Activated CD8-positive, alpha-beta T cell treated with anti-CD3 and anti-CD28 coated beads for 36 hours (primary cell): ENCODE data around the gene RBMS2. TPM values are rescaled to one million over a fixed set of nuclear protein-coding genes. Genes with fewer than 3 reads are reported as not detected.

ENCODE experiments used
- ATAC-seq: fragments of 200-7000 bp; cut with Tn5 transposase; one replicate; pipeline ENCODE4 v1.10.0; 2021; ENCODE audit warnings: mild to moderate bottlenecking, moderate library complexity
- CTCF ChIA-PET: fragments of 350-600 bp; sonication (Branson Sonifier 250); formaldehyde crosslinking; loops from one replicate; lab custom pipeline; 2021; ENCODE audit warnings: antibody characterized with exemption; lab: Charles Lee
- POLR2A ChIA-PET: fragments of 350-600 bp; sonication (Branson Sonifier 250); formaldehyde crosslinking; loops from one replicate; lab custom pipeline; 2021; ENCODE audit warnings: antibody characterized with exemption; lab: Charles Lee
- DNase-seq: peaks from one replicate; pipeline ENCODE4 v3.0.0-alpha.2; 2020
- H3K27ac Mint-ChIP-seq: one replicate; pipeline ENCODE4 v1.8.0; 2021; ENCODE audit warnings: mild to moderate bottlenecking, mixed read lengths
- H3K27me3 Mint-ChIP-seq: one replicate; pipeline ENCODE4 v1.8.0; 2021; ENCODE audit warnings: mixed read lengths
- H3K36me3 Mint-ChIP-seq: one replicate; pipeline ENCODE4 v1.8.0; 2021; ENCODE audit warnings: low read depth, mixed read lengths
- H3K4me1 Mint-ChIP-seq: one replicate; pipeline ENCODE4 v1.8.0; 2021; ENCODE audit warnings: low read depth, mixed read lengths
- H3K4me3 Mint-ChIP-seq: one replicate; pipeline ENCODE4 v1.8.0; 2021; ENCODE audit warnings: mild to moderate bottlenecking, moderate library complexity, mixed read lengths
- H3K9me3 Mint-ChIP-seq: one replicate; pipeline ENCODE4 v1.8.0; 2021; ENCODE audit warnings: mixed read lengths
- intact Hi-C: fragments of 100-400 bp; cut with micrococcal nuclease; formaldehyde crosslinking; loops from one replicate; pipeline ENCODE4 v1.10.0; 2022
- total RNA-seq, 2 experiments: library from RNA; stranded (reverse); gene quantifications; one replicate each; pipeline ENCODE4 v1.2.3, GENCODE V29; 2021
- TF ChIP-seq, protein P1 (sequence below): fragments of 200-600 bp; IDR thresholded peaks from one replicate; pipeline ENCODE4 v1.8.0; 2022; ENCODE audit warnings: antibody characterized with exemption, mild to moderate bottlenecking

RBMS2 gene
- total RNA-seq, 2 experiments from 2014 or later, result 2.8 to 3.1 TPM

DNA sequence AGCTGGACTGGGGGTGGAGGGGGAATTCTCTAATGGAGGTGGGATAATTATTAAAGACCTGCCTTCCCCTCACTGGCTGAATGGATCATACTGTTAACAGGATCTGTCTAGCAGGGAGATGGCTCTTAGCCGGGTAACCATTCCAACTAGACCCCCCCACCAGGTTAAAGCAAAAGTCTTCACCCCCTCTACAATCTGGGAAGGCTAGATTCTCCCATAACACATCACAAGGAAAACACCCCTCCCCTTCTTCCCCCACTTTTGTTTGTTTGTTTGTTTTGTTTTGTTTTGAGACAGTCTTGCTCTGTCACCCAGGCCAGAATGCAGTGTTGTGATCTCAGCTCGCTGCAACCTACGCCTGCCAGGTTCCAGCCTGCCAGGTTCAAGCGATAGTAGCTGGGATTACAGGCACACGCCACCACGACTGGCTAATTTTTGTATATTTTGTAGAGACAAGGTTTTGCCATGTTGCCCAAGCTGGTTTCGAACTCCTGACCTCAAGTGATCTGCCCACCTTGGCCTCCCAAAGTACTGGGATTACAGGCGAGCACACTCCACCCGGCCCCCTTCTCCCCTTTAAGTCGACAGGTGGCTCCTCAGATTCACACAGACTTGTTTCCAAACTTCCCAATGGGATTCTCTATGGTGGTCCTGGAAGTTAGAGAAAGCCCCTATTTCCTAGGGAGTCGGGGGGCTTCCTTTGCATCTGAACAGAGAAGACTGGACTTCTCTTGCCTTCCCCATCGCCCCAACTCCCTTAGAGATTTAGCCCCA is 112.0 kb downstream of the RBMS2 start:
- no peaks in the 10 kb centered on the region for H3K9me3 Mint-ChIP-seq
- peak overlapping the region; percentile 85 for H3K27ac Mint-ChIP-seq
- peaks cover 63% of the 10 kb centered on the region for H3K4me1 Mint-ChIP-seq
- CTCF ChIA-PET, result interaction anchor here (0.7 to 3.7 kb wide), 6 partner anchors 9 to 119 kb away, joined by 3 to 27 read pairs (median 3); no protein-coding TSS in a partner anchor
- DNase-seq (peak; percentile 32), ATAC-seq (no peak)
- peak overlapping the region; percentile 91 for H3K4me3 Mint-ChIP-seq
- POLR2A ChIA-PET, result interaction anchor here (0.9 to 9.6 kb wide), 4 partner anchors 12 to 92 kb away, joined by 4 to 95 read pairs (median 34); partner anchors contain the start of genes ATP5F1B, NACA and PTGES3
- intact Hi-C loops, result loop anchor here (10.0 kb wide), 1 partner anchor 361 kb away; a partner anchor contains a TSS
- peaks cover 17% of the 10 kb centered on the region for H3K36me3 Mint-ChIP-seq
- TF ChIP-seq, protein P1, sequence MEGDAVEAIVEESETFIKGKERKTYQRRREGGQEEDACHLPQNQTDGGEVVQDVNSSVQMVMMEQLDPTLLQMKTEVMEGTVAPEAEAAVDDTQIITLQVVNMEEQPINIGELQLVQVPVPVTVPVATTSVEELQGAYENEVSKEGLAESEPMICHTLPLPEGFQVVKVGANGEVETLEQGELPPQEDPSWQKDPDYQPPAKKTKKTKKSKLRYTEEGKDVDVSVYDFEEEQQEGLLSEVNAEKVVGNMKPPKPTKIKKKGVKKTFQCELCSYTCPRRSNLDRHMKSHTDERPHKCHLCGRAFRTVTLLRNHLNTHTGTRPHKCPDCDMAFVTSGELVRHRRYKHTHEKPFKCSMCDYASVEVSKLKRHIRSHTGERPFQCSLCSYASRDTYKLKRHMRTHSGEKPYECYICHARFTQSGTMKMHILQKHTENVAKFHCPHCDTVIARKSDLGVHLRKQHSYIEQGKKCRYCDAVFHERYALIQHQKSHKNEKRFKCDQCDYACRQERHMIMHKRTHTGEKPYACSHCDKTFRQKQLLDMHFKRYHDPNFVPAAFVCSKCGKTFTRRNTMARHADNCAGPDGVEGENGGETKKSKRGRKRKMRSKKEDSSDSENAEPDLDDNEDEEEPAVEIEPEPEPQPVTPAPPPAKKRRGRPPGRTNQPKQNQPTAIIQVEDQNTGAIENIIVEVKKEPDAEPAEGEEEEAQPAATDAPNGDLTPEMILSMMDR, result no peak
- H3K27me3 Mint-ChIP-seq, result no peaks in the 10 kb centered on the region

DNA sequence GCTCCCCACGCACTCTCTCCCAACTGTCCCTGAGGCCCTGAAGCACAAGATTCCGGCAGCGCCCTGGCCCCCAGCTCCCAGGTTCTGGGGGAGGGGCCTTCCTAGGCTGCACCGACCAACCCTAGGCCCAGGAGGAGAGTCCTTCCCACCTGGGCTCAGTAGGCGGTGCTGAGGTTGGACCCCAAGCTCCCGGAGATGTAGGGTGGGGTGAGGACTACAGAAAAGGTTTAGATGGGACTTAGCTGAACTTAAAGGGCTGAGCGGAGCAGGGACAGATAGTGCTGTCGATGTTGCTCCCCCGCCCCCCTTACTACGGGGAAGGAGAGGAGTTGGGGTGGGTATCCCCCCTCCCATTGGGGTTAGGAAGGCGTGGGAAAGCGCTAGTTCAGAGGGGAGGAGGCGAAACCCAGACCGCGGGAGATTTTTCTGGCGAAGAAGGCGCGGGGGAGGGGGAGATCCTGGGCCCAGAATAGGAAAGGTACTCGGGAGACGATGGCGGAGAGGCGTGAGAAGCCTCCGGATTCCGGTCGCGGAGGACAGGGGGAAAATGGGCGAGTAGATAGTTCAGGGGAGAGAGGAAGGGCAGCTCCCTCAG is 112.7 kb downstream of the RBMS2 start:
- ChIA-PET CTCF (interaction anchor here (1.1 to 3.7 kb wide), 7 partner anchors 10 to 120 kb away, joined by 3 to 27 read pairs (median 4); no protein-coding TSS in a partner anchor), POLR2A (interaction anchor here (0.9 to 9.6 kb wide), 9 partner anchors 12 to 445 kb away, joined by 3 to 95 read pairs (median 4); partner anchors contain the start of genes ATP5F1B, NACA, PTGES3 and STAT2)
- DNase-seq, result peak; percentile 50
- intact Hi-C loops, result loop anchor here (10.0 kb wide), 1 partner anchor 360 kb away; a partner anchor contains a TSS
- peak overlapping the region; percentile 81 for H3K27ac Mint-ChIP-seq
- H3K36me3 Mint-ChIP-seq, result peaks cover 22% of the 10 kb centered on the region
- H3K4me3 Mint-ChIP-seq, result peak overlapping the region; percentile 91
- no peak for ATAC-seq
- no peaks in the 10 kb centered on the region for H3K27me3 Mint-ChIP-seq
- peaks cover 66% of the 10 kb centered on the region for H3K4me1 Mint-ChIP-seq
- TF ChIP-seq, protein P1, result no peak
- no peaks in the 10 kb centered on the region for H3K9me3 Mint-ChIP-seq

DNA sequence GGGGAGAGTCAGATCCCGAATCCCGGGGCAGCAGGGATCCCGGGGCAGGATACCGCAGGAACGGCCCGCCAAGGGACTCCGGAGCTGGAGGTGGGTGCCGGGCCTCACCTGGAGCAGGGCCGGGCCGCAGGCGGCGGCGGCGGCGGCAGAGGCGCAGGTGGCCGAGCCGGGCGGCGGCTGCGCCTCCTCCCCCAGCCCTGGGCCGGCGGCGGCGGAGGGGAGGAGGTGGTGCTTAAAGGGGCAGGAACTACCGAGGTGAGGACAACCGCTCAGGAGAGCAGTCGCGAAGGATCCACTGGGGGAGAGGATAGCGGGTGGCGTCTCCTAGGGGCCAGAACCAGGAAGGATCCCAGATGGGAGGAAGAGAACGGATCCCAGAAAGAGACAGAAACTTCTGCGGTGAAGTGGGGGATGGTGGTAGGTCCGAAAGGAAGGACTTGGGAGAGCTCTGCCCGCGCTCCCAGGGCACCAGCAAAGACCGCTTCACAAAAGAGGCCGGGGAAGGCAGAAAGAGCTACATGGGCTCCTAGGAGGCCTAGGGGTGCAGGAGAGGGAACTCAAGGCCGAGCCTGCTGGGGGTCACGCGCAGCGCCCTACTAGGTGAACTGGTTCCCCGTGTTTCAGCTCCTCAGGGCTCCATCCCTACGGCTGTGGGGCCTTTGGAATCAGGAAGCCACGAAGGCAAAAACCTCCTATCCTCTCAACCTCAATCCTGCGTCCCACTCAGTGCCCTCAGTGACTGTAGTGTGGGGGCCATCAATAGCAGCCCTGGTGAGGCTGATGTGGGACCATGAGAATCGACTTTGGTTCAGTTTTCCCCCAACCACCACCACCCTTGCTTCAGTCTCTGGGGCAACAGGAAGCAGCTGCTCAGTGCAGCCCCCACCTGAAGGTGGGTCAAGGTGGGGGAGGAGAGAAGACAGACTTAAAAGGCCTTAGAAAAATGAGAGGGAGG is 113.5 kb downstream of the RBMS2 start:
- H3K4me3 Mint-ChIP-seq, result peak overlapping the region; percentile 91
- DNase-seq (peak; percentile 73), ATAC-seq (peak; percentile 23)
- H3K9me3 Mint-ChIP-seq, result no peaks in the 10 kb centered on the region
- ChIA-PET CTCF (interaction anchor here (1.0 to 3.7 kb wide), 13 partner anchors 9 to 121 kb away, joined by 3 to 27 read pairs (median 4); no protein-coding TSS in a partner anchor), POLR2A (interaction anchor here (0.6 to 9.6 kb wide), 16 partner anchors 9 to 477 kb away, joined by 3 to 95 read pairs (median 4); partner anchors contain the start of genes ATP5F1B, NACA, PTGES3 and STAT2)
- peaks cover 26% of the 10 kb centered on the region for H3K36me3 Mint-ChIP-seq
- peaks cover 71% of the 10 kb centered on the region for H3K4me1 Mint-ChIP-seq
- H3K27ac Mint-ChIP-seq, result peak overlapping the region; percentile 98
- H3K27me3 Mint-ChIP-seq, result no peaks in the 10 kb centered on the region
- TF ChIP-seq, protein P1, result no peak
- intact Hi-C loops, result loop anchor here (5.0 to 10.0 kb wide), 2 partner anchors 52 to 360 kb away; partner anchors contain the start of gene PTGES3

DNA sequence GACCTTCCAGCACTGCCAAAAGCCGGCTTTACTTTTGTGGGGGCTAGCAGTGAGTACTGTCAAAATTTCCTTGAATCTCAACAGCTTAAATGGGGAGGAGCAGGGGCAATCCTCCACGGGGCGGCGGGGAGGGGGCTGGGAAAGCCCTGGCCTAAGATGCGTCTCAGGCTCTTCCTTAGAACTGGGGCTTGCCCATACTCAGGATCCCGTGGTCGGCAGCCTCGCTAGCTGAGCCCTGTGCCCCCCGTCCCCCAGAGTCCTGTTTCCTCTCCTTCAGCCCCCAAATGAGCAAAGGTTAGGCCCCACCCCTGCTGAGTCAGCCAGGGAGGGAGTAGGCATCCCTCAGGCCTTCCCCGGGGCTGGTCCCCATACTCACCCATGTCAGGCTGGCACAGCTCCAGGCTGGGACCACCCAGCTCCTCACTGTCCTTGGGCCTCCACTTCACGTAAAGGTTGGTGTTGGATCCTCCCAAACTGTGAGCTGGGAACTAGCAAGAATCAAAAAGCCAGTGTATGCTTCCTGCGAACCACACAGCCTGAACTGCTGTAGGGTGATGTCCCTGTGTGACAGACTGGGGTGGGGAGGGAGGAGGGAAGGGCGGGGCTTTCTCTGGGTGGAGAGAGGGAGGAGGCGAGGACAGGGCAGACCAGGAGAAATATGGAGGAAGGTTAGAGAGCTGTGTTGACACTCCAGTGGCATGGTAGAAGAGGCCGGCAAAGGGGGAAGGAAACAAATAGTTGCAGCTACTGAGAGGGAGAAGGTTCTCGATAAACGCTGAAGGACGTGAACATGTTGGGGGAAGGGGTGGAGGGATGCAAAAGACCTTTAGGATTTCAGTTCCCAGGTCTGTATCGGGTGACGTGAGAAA is 114.4 kb downstream of the RBMS2 start:
- peak overlapping the region; percentile 91 for H3K4me3 Mint-ChIP-seq
- ChIA-PET POLR2A (interaction anchor here (0.6 to 9.6 kb wide), 19 partner anchors 8 to 519 kb away, joined by 3 to 95 read pairs (median 4); partner anchors contain the start of genes ATP5F1B and PTGES3), CTCF (interaction anchor here (0.6 to 3.7 kb wide), 24 partner anchors 8 to 130 kb away, joined by 3 to 27 read pairs (median 4); partner anchors contain the start of genes ATP5F1B and PTGES3)
- TF ChIP-seq, protein P1, result no peak
- intact Hi-C loops, result loop anchor here (1.0 to 10.0 kb wide), 3 partner anchors 8 to 359 kb away; partner anchors contain the start of gene PTGES3
- DNase-seq, result peak; percentile 95
- no peaks in the 10 kb centered on the region for H3K9me3 Mint-ChIP-seq
- peak overlapping the region; percentile 98 for H3K27ac Mint-ChIP-seq
- ATAC-seq, result peak; percentile 72
- peaks cover 65% of the 10 kb centered on the region for H3K4me1 Mint-ChIP-seq
- peaks cover 30% of the 10 kb centered on the region for H3K36me3 Mint-ChIP-seq
- no peaks in the 10 kb centered on the region for H3K27me3 Mint-ChIP-seq
